Fibroblast of lung (primary cell): ENCODE measurements around the gene ATP11A. TPM values are rescaled to one million over a fixed set of nuclear protein-coding genes. Genes with fewer than 3 reads are reported as not detected.

Source experiments
- DNase-seq, 2 donors: peaks; one replicate each; pipeline versions ENCODE4 v3.0.0 to v3.0.0-alpha.2; 2010; ENCODE audit warnings: low read depth in 2 of 2
- H2AFZ ChIP-seq: 2 replicates; pipeline ENCODE4 v1.5.1; 2012; ENCODE audit warnings: low read length, control low read depth, inconsistent platforms
- H3K27ac ChIP-seq: 2 replicates; pipeline ENCODE4 v1.5.1; 2011; ENCODE audit warnings: low read length, control low read depth; ENCODE audit not compliant: insufficient read depth
- H3K27me3 ChIP-seq: 2 replicates; pipeline ENCODE4 v1.5.1; 2011; ENCODE audit warnings: mild to moderate bottlenecking, low read length; ENCODE audit not compliant: control insufficient read depth, insufficient read depth
- H3K36me3 ChIP-seq: 2 replicates; pipeline ENCODE4 v1.5.1; 2011; ENCODE audit warnings: low read length; ENCODE audit not compliant: control insufficient read depth, insufficient read depth
- H3K4me1 ChIP-seq: 2 replicates; pipeline ENCODE4 v1.5.1; 2011; ENCODE audit warnings: low read length; ENCODE audit not compliant: control insufficient read depth, insufficient read depth; ENCODE audit errors: extremely low read depth
- H3K4me2 ChIP-seq: 2 replicates; pipeline ENCODE4 v1.5.1; 2011; ENCODE audit warnings: low read length, control low read depth; ENCODE audit not compliant: insufficient read depth; ENCODE audit errors: extremely low read depth
- H3K4me3 ChIP-seq, 4 experiments: fragments of 200-600 bp in 1 of 4; sonication (generic) in 1 of 4; replicated peaks in 1 of 4; 2 replicates each; pipeline ENCODE4 v1.5.1; 2011 to 2016; ENCODE audit warnings: low read length in 4 of 4, low read depth in 3 of 4, mild to moderate bottlenecking in 3 of 4, control low read depth in 2 of 4, inconsistent platforms in 1 of 4, mixed read lengths in 1 of 4; ENCODE audit not compliant: insufficient read depth in 1 of 4; ENCODE audit errors: control extremely low read depth in 1 of 4
- H3K79me2 ChIP-seq: 2 replicates; pipeline ENCODE4 v1.5.1; 2012; ENCODE audit warnings: mild to moderate bottlenecking, low read length, inconsistent platforms; ENCODE audit not compliant: control insufficient read depth, insufficient read depth
- H3K9ac ChIP-seq: 2 replicates; pipeline ENCODE4 v1.5.1; 2011; ENCODE audit warnings: mild to moderate bottlenecking, low read length, control low read depth; ENCODE audit not compliant: insufficient read depth
- H3K9me3 ChIP-seq: 2 replicates; pipeline ENCODE4 v1.5.1; 2012; ENCODE audit warnings: low read depth, low read length; ENCODE audit not compliant: control insufficient read depth, insufficient read depth
- H4K20me1 ChIP-seq: 2 replicates; pipeline ENCODE4 v1.5.1; 2011; ENCODE audit warnings: low read length; ENCODE audit not compliant: control insufficient read depth, insufficient read depth; ENCODE audit errors: extremely low read depth
- CTCF ChIP-seq, 2 donors: IDR thresholded peaks in 1 of 2; conservative IDR thresholded peaks in 1 of 2; 1 replicate in 1 of 2; 2 replicates in 1 of 2; pipeline ENCODE4 v1.5.1; 2011 to 2012; ENCODE audit warnings: low read length in 2 of 2, control low read depth in 1 of 2, inconsistent platforms in 1 of 2, low read depth in 1 of 2, mild to moderate bottlenecking in 1 of 2
- EZH2 ChIP-seq: IDR thresholded peaks from 2 replicates; pipeline ENCODE4 v1.5.1; 2012; ENCODE audit warnings: low read length, control low read depth, mild to moderate bottlenecking; ENCODE audit errors: missing control alignments
- polyA plus RNA-seq, 2 donors: library from polyadenylated mRNA; depleted of rRNA in 1 of 2; stranded (reverse) in 1 of 2; unstranded in 1 of 2; fragments of >200 nt; gene quantifications; 2 replicates each; pipeline ENCODE4 v1.2.1, GENCODE V29; 2011 to 2012; ENCODE audit warnings: missing spikeins in 1 of 2
- total RNA-seq: library from RNA; depleted of rRNA; stranded (reverse); fragments of >200 nt; gene quantifications from 2 replicates; pipeline ENCODE4 v1.2.1, GENCODE V29; 2014

Gene ATP11A
- total and polyA plus RNA-seq, 2 donors (not counting 1 experiment from before 2014, with no cell fraction given) = 2.3 to 7.8 TPM

- Histone ChIP-seq H4K20me1 (no peaks in the 10 kb centered on the region), H3K79me2 (no peaks in the 10 kb centered on the region), H3K27me3 (peaks cover 10% of the 10 kb centered on the region), H2AFZ (no peak overlapping the region), H3K4me1 (no peaks in the 10 kb centered on the region), H3K4me2 (no peak overlapping the region), H3K9ac (no peak overlapping the region), H3K36me3 (no peaks in the 10 kb centered on the region), H3K4me3 (no peak overlapping the region), H3K9me3 (no peaks in the 10 kb centered on the region), H3K27ac (no peak overlapping the region)
- DNase-seq = no peak
- TF ChIP-seq CTCF (conservative IDR thresholded peaks at IDR 0.05 in 1 of 2, IDR thresholded peaks at IDR 0.05 in 1 of 2; ENCODE audit: low read depth in 1 of 2, low read length in 2 of 2) (no peak), EZH2 (no peak)
Observed at GRCh38 chr13:112911285-112911701, 221.5 kb downstream of the ATP11A start.

- Histone ChIP-seq H3K79me2 (no peaks in the 10 kb centered on the region), H3K36me3 (no peaks in the 10 kb centered on the region), H4K20me1 (no peaks in the 10 kb centered on the region), H3K4me3 (no peak overlapping the region), H3K4me2 (no peak overlapping the region), H3K27me3 (peaks cover 10% of the 10 kb centered on the region), H3K9me3 (no peaks in the 10 kb centered on the region), H3K4me1 (no peaks in the 10 kb centered on the region), H3K9ac (no peak overlapping the region), H3K27ac (no peak overlapping the region), H2AFZ (no peak overlapping the region)
- no peak for DNase-seq
- TF ChIP-seq EZH2 = no peak
- TF ChIP-seq CTCF (conservative IDR thresholded peaks at IDR 0.05 in 1 of 2, IDR thresholded peaks at IDR 0.05 in 1 of 2; ENCODE audit: low read depth in 1 of 2, low read length in 2 of 2) = no peak
Observed at GRCh38 chr13:112911883-112912282, 222.0 kb downstream of the ATP11A start.

GRCh38 chr13:112912726-112913440 is 223.0 kb downstream of the ATP11A start:
- no peak for TF ChIP-seq CTCF (conservative IDR thresholded peaks at IDR 0.05 in 1 of 2, IDR thresholded peaks at IDR 0.05 in 1 of 2; ENCODE audit: low read depth in 1 of 2, low read length in 2 of 2)
- peaks cover 12% of the 10 kb centered on the region for H3K27me3 ChIP-seq

More at GRCh38 chr13:112912726-112913440, 223.0 kb downstream of the ATP11A start:
- Histone ChIP-seq H3K4me3 (no peak overlapping the region), H3K4me1 (no peaks in the 10 kb centered on the region), H3K9me3 (no peaks in the 10 kb centered on the region), H3K27ac (no peak overlapping the region), H3K4me2 (no peak overlapping the region), H3K9ac (no peak overlapping the region), H2AFZ (no peak overlapping the region), H3K36me3 (no peaks in the 10 kb centered on the region), H3K79me2 (no peaks in the 10 kb centered on the region), H4K20me1 (no peaks in the 10 kb centered on the region)
- no peak for DNase-seq
